Cerebellar nuclear complex (tissue), 1 donor: ENCODE results near the gene TMC3.

ENCODE experiments used
- DNase-seq, 2 experiments: peaks; one replicate each; lab custom pipeline; 2025; lab: John Stamatoyannopoulos, UW

Gene TMC3

DNA sequence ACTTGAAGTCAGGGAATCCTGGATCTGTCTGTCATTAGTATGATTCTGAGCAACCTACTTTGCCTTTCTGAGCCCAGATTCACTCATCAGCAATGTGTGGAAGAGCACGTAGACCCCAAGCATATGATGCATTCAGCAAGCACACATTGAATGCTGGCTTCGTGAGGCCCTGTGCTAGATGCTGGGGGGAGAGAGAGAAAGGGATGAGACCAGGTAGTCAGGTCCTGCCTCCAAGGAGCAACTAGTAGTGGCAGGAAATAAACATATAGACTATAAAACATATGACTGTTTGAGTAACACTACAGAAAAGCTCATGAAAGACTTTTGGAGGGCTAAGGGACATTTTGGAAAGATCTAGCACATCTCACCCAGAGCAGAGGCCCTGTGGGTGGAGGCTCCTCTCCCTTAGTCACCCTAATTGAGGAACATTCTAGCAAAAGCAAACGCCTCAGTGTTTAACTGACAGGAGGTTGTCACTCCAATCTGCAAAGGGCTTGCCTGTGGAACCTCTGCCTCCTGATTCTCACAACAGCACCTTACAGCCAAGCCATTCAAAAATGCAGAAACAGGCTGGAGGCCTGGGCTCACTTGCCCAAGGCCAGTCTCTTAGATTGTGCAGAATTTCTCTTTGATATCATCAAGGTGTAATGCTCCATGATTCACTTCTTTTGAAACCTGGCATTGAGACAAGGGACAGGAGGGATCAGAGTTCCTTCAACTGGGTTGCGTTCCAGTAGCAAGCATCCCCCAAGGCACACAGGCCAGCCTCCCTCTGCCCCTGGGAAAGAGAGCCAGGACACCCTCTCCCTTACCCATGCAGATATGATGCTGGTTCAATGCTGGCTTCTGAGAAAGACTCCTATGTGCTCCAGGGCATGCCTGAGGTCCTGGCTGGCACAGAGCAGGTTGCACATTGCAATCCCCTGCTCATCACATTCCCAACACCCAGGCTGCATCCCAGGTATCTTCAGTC is 76.1 kb downstream of the TMC3 start:
- no peak for DNase-seq

DNA sequence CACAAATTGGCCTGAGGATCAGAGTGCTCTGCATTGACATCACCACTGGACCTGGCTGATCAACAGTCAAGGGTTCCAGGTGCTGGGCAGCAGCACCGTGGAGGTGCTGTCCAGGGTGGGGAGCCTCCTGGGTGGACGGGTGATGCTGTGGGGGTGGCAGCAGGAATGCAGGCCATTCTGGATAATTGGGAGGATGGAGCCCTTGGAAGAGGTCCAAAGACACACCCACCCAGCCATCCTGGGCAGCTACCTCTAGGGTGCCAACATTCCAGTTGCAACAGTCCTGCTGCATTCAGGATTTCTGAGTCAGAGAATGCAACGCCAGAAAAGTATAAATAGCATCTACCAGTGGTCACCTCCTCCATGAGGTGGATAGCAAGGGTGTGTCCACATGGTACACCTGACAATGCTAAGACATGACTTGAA is 76.9 kb downstream of the TMC3 start:
- no peak for DNase-seq

DNA sequence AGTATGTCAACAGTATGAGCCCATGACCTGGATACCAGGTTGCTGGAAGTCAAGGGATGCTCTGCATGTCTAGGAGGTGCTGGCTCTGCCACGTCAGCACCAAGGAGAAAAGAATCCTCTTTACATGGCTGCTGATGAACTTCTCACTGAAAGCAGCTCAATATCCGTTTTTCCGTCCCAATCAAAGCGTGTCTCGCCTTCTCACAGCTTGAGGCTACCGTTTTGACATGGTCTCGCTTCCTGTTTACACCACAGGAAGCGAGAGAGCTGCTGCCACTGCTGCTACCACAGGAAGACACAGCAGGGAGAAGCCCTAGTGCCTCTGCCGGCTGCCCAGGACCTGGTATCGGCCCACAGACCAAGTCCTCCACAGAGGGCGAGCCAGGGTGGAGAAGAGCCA is 77.3 kb downstream of the TMC3 start:
- DNase-seq = no peak

DNA sequence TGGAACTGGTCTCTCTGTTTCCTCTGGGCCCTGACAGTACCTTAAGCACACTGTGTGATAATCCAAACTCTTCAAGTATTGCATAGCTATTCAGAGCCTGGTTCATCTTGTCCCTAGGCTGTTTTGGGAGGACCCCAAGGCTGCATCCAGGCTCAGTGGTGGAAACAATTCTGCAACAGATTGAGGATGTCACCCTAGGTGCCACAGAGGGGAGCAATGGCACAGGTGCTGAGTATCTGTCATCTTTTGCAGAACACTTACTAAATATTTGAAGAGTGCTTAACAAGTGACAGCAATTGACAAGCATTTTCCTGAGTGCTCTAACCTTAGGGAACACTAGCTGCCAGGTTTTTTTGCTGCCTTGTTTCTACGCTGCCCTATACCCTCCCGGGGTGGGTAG is 77.8 kb downstream of the TMC3 start:
- DNase-seq = no peak

DNA sequence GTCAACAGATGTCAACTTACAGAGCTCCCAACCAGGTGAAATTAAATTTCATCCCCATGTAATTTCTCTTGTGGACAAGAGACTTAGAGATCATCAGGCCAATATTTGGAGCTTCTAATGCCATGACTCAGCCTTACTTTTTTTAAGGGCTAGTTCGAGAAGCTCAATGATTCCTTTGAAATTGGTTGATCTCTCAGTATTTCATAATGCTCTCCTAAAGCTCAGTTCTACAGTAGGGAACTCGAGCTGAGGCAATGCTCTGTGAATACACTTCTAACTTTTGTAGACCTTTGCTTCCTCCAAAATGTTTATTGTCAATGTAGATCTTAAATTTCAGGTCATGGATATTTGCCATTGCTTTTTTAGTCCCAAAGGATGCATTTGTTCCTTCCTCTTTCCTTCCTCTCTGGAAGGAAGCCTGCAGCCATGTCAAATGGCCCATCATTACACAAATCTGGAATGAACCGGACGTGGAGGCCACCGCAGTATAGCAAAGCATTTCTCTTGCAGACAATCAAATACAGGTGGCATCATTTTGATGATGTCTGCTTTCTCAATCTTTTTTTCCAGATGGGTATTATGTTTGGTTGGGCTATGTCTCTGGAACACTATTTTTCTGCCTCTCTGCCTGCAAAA is 78.4 kb downstream of the TMC3 start:
- DNase-seq = no peak

DNA sequence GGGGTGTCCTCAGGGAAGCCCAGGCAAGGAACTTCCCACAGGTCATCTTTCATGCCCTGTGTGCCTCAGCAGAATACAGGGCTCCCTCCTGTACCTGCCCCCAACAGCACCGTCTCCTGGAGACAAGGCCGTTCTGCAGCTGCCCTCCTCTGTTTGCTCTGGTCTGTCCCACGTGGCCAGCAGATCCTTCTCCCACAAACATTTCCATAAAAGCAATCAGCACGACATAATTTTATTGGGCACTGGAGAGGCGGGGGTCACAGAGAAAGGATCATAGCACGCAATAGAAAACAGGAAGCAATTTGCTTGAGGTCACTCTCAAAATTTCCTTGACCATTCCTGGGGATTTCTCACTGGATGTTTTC is 79.5 kb downstream of the TMC3 start:
- no peak for DNase-seq

DNA sequence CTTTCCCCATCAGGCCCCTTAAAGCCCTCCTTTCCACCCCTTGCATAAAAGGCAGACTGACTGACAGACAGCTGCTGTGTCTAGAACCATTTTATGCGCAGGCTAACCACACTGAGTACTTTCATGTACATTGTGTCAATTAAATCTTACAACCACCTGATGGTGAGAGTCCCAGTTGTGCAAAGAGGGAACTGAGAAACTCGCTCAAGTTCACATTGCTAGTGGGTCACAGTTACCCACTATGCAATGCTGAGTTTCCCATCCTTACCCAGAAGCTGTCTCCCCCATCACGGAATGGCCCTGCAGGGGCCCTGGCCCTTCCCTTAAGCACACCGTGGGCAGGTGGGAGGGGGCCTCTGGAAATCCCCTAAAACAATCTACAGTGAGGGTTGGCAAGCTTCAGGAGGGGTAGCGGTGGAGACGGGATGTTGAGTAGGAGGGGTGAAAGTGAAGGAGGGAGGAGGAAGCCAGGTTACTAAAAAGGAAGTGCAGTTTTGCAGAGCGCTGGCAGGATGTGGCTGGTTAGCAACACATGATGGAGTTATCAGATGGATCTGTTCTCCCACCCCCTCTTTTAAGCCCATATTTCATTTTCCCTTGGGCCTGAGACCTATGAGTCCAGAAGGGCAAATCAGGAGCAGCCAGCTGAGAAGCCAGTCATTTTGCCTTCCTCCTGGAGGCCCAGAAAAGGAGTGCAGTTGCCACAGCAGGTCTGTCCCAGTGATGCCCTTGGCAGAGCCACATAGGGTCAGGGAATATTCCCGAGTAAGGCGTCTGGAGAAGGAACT is 80.1 kb downstream of the TMC3 start:
- no peak for DNase-seq

DNA sequence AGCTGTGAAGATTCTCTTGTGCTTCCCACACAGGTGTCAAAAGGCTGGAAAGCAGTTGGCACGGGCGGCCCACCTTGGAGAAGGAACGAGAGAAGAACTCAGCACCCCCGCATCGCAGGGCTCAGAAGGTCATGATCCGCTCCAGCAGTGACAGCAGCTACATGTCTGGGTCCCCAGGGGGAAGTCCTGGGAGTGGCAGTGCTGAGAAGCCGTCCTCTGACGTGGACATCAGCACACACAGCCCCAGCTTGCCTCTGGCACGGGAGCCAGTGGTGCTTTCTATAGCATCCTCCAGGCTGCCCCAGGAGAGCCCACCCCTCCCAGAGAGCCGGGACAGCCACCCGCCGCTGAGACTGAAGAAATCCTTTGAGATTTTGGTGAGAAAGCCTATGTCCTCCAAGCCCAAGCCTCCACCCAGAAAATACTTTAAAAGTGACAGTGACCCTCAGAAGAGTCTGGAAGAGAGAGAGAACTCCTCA is 81.5 kb downstream of the TMC3 start:
- no peak for DNase-seq

DNA sequence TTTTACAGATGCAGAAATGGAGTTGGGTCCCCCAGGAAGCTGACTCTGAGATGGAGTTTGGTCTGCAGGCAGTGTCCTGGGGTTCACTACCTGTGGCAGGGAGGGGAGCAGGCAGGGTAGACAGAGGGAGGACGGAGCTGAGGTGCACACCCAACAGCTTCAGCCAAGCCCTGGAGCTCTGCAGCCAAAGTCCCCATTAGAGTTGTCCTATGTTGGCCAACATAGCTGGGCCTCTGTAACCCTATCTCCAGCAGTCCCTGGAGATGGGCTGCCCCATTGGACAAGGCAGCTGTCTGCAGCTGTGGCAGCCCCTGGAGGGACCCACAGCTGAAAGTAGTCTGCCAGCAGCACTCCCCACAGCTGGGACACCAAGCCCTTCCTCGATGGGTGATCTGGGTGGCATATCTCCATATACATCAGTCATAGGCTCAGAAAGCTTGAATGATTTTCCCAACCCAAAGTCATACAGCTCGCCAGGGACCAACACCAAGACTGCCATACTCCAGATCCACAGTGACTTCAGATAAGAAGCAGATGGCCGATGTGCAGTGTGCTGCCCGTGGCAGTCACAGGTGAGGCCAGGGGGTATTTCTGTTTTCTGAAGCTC is 82.0 kb downstream of the TMC3 start:
- DNase-seq = no peak

DNA sequence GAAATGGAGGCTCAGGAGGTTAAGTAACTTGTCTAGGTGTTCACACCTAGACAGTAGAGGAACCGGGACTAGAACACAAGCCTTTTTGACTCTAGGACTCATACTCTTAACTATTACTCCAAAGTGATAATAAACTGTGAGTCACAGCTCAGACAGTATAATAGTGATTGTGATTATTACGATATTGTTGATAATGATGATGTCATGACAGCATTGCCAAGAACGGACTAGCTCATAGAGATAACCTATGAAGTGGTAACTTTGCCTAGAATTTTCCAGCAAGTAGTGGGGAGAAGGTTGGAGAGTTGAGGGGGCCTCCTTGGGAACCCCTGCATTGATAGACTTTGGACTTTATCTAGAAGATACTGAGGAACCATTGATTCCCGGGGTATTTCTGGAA is 84.1 kb downstream of the TMC3 start:
- DNase-seq = no peak

DNA sequence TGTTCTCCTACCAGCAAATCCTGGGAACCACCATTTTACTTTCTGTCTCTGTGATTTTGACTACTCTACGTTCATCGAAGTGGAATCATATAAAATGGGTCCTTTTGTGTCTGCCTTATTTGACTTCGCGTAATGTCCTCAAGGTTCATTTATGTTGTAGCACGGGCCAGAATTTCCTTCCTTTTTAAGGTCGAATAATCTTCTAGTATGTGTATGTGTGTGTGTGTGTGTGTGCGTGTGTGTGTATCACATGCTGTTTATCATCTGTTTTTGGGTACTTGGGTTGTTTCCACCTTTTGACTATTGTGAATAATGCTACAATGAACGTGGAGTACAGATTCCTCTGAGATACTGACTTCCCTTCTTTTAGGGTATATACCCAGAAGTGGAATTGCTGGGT is 85.4 kb downstream of the TMC3 start:
- DNase-seq = no peak

DNA sequence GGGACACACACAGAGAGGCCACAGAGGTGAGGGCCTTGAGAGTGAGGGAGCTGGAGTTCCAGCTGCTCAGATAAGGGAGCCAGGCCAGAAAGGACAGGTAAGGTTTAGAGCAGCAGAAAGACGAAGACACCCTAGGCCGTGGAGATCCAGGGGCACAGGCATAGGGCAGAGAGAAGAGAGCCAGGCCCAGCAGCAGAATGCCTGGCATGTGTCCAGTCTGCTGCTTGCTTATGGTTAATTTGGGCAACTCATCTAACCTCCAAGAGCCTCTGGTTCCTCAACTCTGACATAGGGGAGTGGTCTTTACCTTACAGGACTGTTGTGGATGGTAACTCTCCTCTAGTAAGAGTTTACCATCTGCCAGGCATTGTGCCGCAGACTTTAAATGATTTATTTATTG is 86.0 kb downstream of the TMC3 start:
- DNase-seq = no peak

DNA sequence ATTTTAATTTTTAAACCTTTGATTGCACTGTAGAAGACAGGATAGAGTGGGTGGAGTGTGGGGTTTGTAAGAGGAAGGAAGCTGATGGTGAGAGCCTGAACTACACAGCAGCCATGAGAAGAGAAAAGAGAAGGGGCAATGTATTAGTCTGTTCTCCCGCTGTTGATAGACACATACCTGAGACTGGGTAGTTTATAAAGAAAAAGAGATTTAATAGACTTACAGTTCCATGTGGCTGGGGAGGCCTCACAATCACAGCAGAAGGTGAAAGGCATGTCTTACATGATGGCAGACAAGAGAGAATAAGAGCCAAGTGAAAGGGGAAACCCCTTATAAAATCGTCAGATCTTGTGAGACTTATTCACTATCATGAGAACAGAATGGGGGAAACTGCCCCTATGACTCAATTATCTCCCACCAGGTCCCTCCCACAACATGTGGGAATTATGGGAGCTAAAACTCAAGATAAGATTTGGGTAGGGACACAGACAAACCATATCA is 87.3 kb downstream of the TMC3 start:
- DNase-seq = no peak

DNA sequence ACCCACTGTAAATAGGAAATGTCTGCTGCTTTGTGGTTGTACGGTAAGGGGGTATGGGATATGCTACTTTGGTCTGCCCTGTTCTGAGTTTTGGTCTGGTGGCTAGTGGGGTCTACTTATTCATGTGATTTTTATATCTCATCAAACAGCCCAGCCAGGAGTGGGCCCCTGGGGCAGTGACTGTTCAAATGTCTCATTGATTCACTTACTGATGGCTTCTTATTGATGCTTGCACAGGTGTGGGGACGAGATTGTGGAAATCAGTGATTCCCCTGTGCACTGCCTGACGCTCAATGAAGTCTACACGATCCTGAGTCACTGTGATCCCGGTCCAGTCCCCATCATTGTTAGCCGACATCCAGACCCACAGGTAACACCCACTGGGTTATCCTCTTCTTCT is 88.6 kb downstream of the TMC3 start:
- DNase-seq = no peak

DNA sequence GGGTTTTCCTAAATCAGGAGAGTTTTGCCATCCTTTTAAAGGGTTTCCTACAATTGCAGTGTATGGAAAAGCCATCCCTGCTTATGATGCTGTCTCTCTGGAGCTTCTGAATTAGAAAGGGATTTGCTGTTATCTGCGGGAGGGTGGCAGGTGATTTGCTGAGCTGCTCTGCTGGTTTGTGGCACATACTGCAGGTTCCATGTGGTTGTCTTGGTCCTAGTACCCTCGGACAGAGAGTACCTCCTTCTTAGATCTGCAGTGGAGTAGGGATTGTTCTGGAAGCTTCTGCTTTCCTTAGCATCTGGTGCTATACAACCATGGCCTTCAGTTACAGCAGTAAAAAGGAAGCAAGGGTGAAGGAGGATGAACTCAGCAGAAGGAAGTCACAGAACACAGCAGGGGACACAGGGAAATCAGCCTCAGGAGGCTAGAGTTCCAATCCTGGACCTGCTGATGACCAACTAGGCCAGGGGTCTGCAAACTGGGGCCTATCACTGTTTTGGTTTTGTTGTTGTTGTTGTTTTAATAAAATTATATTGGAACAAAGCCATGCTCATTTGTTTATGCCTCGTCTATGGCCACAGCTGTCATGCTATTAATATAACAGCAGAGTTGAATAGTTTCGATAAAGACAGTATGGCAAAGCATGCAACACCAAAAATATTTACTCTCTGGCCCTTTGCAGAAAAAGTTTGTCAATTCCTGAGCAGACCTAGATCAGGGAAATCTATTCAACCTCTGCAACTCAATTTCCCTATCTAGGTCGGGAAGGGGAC is 89.6 kb downstream of the TMC3 start:
- no peak for DNase-seq

DNA sequence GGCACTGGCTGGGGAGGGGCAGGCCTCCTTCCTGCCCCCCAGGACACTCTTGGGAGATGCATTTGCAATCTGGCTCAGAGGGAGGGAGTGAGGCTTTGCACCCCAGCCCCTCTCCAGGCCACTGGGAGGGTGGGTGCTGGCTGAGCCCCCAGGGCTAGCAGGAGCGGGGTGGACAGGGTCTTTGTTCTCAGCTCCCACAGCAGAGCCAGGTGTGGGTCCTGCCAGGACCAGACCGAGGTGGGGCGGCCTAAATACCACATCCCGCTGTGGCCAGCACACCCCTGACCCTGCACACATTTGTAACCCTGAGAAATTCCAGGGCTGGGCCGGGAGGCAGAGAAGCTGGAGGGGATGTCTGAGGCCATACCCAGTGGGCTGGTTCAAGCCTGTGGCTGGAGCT is 91.1 kb downstream of the TMC3 start:
- DNase-seq = no peak

DNA sequence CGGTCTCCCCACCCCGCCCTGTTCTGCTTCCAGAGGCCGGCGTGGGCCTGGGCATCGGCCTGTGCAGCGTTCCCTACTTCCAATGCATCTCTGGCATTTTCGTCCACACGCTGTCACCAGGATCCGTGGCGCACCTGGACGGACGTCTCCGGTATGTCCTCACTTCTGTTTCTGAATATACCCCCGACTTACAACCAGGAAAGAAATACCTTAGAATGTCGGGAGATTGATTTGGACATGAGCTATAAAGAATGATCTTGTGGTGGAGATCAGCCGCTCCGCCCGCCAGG is 91.5 kb downstream of the TMC3 start:
- no peak for DNase-seq

DNA sequence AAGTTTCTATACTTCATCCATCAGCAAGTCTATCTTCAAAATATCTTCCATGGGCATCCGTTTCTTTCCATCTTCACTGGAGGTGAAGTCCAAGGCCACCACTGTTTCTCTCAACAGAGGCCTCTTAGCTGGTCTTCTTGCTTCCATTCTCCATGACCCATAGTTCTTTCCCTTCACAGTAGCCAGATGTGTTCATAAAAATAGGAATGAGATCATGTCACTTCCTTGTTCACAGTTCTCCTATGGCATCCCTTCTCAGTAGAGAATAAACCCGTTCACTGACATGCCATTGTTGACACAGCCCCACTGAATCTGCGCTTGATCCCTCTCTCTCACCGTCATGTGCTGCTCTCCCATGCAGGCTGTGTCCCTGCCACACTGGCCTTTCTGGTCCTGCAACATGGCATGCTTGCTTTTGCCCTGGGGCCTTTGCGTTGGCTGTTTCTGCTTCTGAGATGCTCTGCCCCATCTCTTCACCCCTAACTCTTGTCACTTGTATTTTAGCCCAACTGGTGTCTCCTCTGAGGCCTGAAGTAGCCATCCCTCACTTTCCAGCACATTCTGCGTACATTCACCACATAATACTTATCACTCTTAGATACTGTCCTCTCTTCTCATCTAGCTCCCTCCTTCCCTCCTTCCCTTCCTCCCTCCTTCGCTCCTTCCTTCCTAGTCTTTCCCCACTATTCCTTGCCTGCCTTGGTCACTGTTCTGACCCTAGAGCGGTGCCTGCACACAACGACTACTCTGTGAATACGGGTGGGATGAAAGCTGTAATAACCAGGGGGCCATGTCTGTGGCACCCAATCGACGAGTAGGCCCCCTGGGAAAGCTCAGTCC is 92.0 kb downstream of the TMC3 start:
- DNase-seq = no peak

DNA sequence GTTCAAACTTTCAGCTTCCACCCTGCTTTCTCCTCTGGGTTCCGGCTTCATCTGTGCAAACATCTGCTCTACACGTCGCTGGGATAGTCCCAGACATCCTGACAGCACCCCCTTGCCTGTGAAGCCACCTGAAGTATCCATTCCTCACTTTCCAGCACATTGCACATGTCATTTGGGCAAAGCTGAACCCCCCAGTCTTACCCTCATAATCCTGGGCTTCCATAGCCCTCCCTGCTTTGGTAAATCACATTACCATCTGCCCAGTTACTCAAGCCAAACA is 92.6 kb downstream of the TMC3 start:
- DNase-seq = no peak
